ENCODE results near the gene PDHA1. TPM values are rescaled to one million over a fixed set of nuclear protein-coding genes. Genes with fewer than 3 reads are reported as not detected.

The PDHA1 gene
- 100 to 1,000 TPM in 2 of 7 donors, 10 to 100 TPM in 5; 47.5 to 114 (median 89.2) TPM for total RNA-seq
- 100 to 1,000 TPM in 1 of 3 donors, 10 to 100 TPM in 2; 88.8 to 112 (median 89.3) TPM for polyA plus RNA-seq
- long read RNA-seq, donor 1, transcript PDHA1-202 (4 exons, 709 nt) = minor isoform, 5 of 74 reads
- long read RNA-seq, donor 1, transcript PDHA1-206 (11 exons, 3,310 nt) = major isoform, 14 of 74 reads
- long read RNA-seq, donor 1, partial matches to known transcripts = 49 of 74 reads
- long read RNA-seq, donor 1, other reads (novel, unspliced or antisense) = 0 of 74 reads
- long read RNA-seq, donor 2, transcript PDHA1-206 (11 exons, 3,310 nt) = major isoform, 7 of 49 reads
- long read RNA-seq, donor 2, partial matches to known transcripts = 32 of 49 reads
- long read RNA-seq, donor 2, other reads (novel, unspliced or antisense) = 0 of 49 reads

DNA sequence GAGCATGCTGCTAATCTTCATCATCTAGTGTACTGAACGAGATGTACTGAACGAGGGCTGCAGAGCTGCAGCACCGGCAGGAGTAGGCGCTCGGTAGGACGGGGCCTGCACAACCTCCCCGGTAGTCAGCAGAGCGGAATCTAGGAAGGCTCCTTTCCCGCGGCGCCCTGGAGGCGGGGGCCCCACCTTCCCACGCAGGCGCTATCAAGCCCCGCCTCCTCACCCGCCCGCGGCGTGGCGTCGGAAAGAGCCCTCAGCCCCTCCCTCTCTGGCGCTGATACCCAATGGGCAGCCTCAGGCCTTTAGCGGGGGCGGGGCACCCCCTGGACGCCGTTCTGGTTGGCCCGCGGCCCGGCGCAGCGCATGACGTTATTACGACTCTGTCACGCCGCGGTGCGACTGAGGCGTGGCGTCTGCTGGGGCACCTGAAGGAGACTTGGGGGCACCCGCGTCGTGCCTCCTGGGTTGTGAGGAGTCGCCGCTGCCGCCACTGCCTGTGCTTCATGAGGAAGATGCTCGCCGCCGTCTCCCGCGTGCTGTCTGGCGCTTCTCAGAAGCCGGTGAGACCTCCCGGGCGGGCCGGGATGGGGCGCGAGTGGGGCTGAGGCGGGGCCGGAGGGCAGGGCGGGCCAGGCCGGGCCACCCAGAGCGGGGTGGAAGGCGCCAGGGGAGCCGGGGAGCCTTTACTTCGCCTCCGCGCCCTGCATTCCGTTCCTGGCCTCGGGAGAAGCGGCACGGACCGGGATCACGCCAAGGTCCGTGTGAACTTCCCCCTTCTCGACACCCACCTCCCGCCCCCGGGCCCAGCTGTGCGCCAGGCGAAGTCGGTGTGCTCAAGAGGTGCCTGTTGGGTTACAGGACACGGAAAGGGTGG is at the start of gene PDHA1:
PDHA1 (plus strand) TSS at position 393 of the 874 bp plus-strand sequence; CDS start at position 504, 111 bp downstream.
- WGBS, 5 donors = 0 to 48% (median 14%) methylated on average over 16 to 81 of the region's 81 CpGs
- peak; percentile 96 for DNase-seq
- Histone ChIP-seq H3K9me3 (no peaks in the 10 kb centered on the region), H3K4me1 (peaks cover 0 to 36% (median 19%) of the 10 kb centered on the region in 6 donors), H3K4me3 (peak within 1 kb of the TSS; percentile 58 to 86 (median 72)), H3K36me3 (peaks cover 0 to 6% (median 0%) of the 10 kb centered on the region in 6 donors), H3K27ac (peak within 1 kb of the TSS; percentile 70 to 92 (median 84)), H3K27me3 (replicated peaks in 1 of 7) (peaks cover 0 to 6% (median 0%) of the 10 kb centered on the region in 7 donors)
- intact Hi-C loops (cut with DNase I; ENCODE audit: low total_unique reads) = no loop called here
- peak; percentile 83 to 92 (median 91) for TF ChIP-seq POLR2AphosphoS5 (IDR thresholded peaks at IDR 0.05)
- TF ChIP-seq CTCF (IDR thresholded peaks at IDR 0.05 in 8 of 11, conservative IDR thresholded peaks at IDR 0.05 in 3 of 11) = peak in 2 of 11 experiments; percentile 9 to 19
- peak in 2 of 3 donors; percentile 26 to 53 for TF ChIP-seq POLR2A (IDR thresholded peaks at IDR 0.05)

GRCh38 chrX:19303256-19303880 is 40.4 kb upstream of the PDHA1 start:
- no peaks in the 10 kb centered on the region for H3K36me3 ChIP-seq
- no peak for DNase-seq
- TF ChIP-seq POLR2AphosphoS5 (IDR thresholded peaks at IDR 0.05) (no peak), POLR2A (IDR thresholded peaks at IDR 0.05) (no peak), CTCF (IDR thresholded peaks at IDR 0.05 in 8 of 11, conservative IDR thresholded peaks at IDR 0.05 in 3 of 11) (no peak)
- no peak overlapping the region for H3K4me3 ChIP-seq
- intact Hi-C loops (cut with DNase I; ENCODE audit: low total_unique reads) = no loop called here
- H3K27me3 ChIP-seq (replicated peaks in 1 of 7) = peaks cover 0 to 13% (median 0%) of the 10 kb centered on the region in 7 donors
- WGBS, 5 donors = 67 to 81% (median 73%) methylated on average over 10 of the region's 10 CpGs
- no peak overlapping the region for H3K27ac ChIP-seq
- no peaks in the 10 kb centered on the region for H3K9me3 ChIP-seq
- H3K4me1 ChIP-seq = no peaks in the 10 kb centered on the region

DNA sequence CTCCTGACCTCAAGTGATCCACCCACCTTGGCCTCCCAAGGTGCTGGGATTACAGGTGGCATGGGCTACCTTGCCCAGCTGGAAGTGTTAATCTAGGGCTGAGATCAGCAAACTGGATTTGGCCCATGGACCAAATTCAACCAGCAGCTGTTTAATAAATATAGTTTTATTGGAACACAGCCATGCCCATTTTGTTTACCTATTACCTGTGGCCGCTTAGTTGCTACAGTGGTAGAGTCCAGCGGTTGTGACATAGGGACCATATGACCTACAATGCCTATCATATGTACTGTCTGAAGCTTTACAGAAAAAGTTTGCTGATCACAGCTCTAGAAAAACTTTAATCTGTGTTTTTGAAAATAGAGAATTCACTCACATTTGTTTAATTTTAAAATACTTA is 17.2 kb upstream of the PDHA1 start:
- no peak overlapping the region for H3K4me3 ChIP-seq
- no peaks in the 10 kb centered on the region for H3K36me3 ChIP-seq
- peaks cover 0 to 5% (median 0%) of the 10 kb centered on the region in 7 donors for H3K27me3 ChIP-seq (replicated peaks in 1 of 7)
- DNase-seq = no peak
- WGBS, 5 donors = 85 to 100% (median 90%) methylated on average over 2 of the region's 2 CpGs
- peaks cover 0 to 6% (median 0%) of the 10 kb centered on the region in 8 donors for H3K9me3 ChIP-seq
- no peak for TF ChIP-seq POLR2A (IDR thresholded peaks at IDR 0.05)
- TF ChIP-seq POLR2AphosphoS5 (IDR thresholded peaks at IDR 0.05) = no peak
- TF ChIP-seq CTCF (IDR thresholded peaks at IDR 0.05 in 8 of 11, conservative IDR thresholded peaks at IDR 0.05 in 3 of 11) = no peak
- intact Hi-C loops (cut with DNase I; ENCODE audit: low total_unique reads) = no loop called here
- no peaks in the 10 kb centered on the region for H3K4me1 ChIP-seq
- H3K27ac ChIP-seq = no peak overlapping the region
